SU-DHL-6 (cell line): ENCODE measurements around the gene ORAI3.

Experiments
- H2AFZ ChIP-seq: fragments of 200-600 bp; sonication (generic); 2 replicates; pipeline ENCODE4 v1.6.1; 2014; ENCODE audit warnings: low read depth, mild to moderate bottlenecking, moderate library complexity, mixed read lengths, antibody characterized with exemption, low read length; ENCODE audit not compliant: severe bottlenecking
- H3F3A ChIP-seq: fragments of 200-600 bp; shearing (Covaris generic); 2 replicates; pipeline ENCODE4 v1.6.0; 2016; ENCODE audit warnings: antibody characterized with exemption, mild to moderate bottlenecking; ENCODE audit not compliant: insufficient read depth
- H3K27ac ChIP-seq: fragments of 200-600 bp; sonication (generic); 2 replicates; pipeline ENCODE4 v1.5.1; 2016; ENCODE audit warnings: low read depth, mild to moderate bottlenecking, low read length, moderate library complexity, mixed read lengths
- H3K27me3 ChIP-seq: fragments of 200-600 bp; sonication (generic), shearing (Covaris generic); 2 replicates; pipeline ENCODE4 v1.6.0; 2014; ENCODE audit warnings: mild to moderate bottlenecking, low read length
- H3K36me3 ChIP-seq: fragments of 200-600 bp; sonication (generic); 2 replicates; pipeline ENCODE4 v1.6.1; 2014; ENCODE audit warnings: mild to moderate bottlenecking, low read length, mixed read lengths
- H3K4me2 ChIP-seq: fragments of 300-600, 200-600 bp; shearing (Covaris generic), sonication (generic); 2 replicates; pipeline ENCODE4 v1.6.0; 2014; ENCODE audit warnings: low read length, low read depth, mild to moderate bottlenecking; ENCODE audit not compliant: poor library complexity, severe bottlenecking
- H3K4me3 ChIP-seq: fragments of 200-600 bp; sonication (generic); 2 replicates; pipeline ENCODE4 v1.5.1; 2014; ENCODE audit warnings: antibody characterized with exemption, low read length, mild to moderate bottlenecking, mixed read lengths; ENCODE audit not compliant: insufficient read depth, poor library complexity, severe bottlenecking
- H3K79me2 ChIP-seq: fragments of 200-600 bp; sonication (generic); 2 replicates; pipeline ENCODE4 v1.6.1; 2014; ENCODE audit warnings: mild to moderate bottlenecking, low read length, moderate library complexity; ENCODE audit not compliant: insufficient read depth
- H3K9ac ChIP-seq: fragments of 200-600 bp; sonication (generic); 2 replicates; pipeline ENCODE4 v1.7.0; 2014; ENCODE audit warnings: mild to moderate bottlenecking, low read length
- H3K9me2 ChIP-seq: fragments of 200-600 bp; sonication (generic); replicated peaks from 2 replicates; pipeline ENCODE4 v1.6.1; 2014; ENCODE audit warnings: low read length; ENCODE audit not compliant: insufficient read depth
- H3K9me3 ChIP-seq: fragments of 200-600 bp; sonication (generic); 2 replicates; pipeline ENCODE4 v1.6.1; 2014; ENCODE audit warnings: low read length, mixed read lengths; ENCODE audit not compliant: insufficient read depth
- H4K20me1 ChIP-seq: fragments of 200-600 bp; sonication (generic); 2 replicates; pipeline ENCODE4 v1.6.1; 2014; ENCODE audit warnings: low read depth, mild to moderate bottlenecking, antibody characterized with exemption, low read length, moderate library complexity, mixed read lengths
- CTCF ChIP-seq: fragments of 200-600 bp; sonication (generic); IDR thresholded peaks from one replicate; pipeline ENCODE4 v1.5.1; 2017; ENCODE audit warnings: antibody characterized with exemption, mild to moderate bottlenecking, low read length, moderate library complexity; ENCODE audit not compliant: insufficient read depth, poor library complexity, severe bottlenecking
- EZH2phosphoT487 ChIP-seq: fragments of 200-600 bp; sonication (generic), shearing (Covaris generic); conservative IDR thresholded peaks from 2 replicates; pipeline ENCODE4 v1.6.1; 2018; ENCODE audit warnings: mild to moderate bottlenecking, antibody characterized with exemption, low read length, moderate library complexity, mixed read lengths

ORAI3 gene

GRCh38 chr16:30927789-30928378 is 21.0 kb upstream of the ORAI3 start:
- H3F3A ChIP-seq, result 0 out of 2 replicates have a peak, but pooled peaks cover 3% of the 10 kb centered on the region
- H2AFZ ChIP-seq, result no peak overlapping the region
- no peaks in the 10 kb centered on the region for H3K36me3 ChIP-seq
- no peaks in the 10 kb centered on the region for H3K79me2 ChIP-seq
- no peaks in the 10 kb centered on the region for H3K9me3 ChIP-seq
- H3K4me3 ChIP-seq, result no peak overlapping the region
- no peaks in the 10 kb centered on the region for H3K9me2 ChIP-seq
- H3K9ac ChIP-seq, result no peak overlapping the region
- no peaks in the 10 kb centered on the region for H3K27me3 ChIP-seq
- TF ChIP-seq CTCF, result no peak
- no peak for TF ChIP-seq EZH2phosphoT487
- no peaks in the 10 kb centered on the region for H4K20me1 ChIP-seq
- no peak overlapping the region for H3K4me2 ChIP-seq
- H3K27ac ChIP-seq, result no peak overlapping the region

DNA sequence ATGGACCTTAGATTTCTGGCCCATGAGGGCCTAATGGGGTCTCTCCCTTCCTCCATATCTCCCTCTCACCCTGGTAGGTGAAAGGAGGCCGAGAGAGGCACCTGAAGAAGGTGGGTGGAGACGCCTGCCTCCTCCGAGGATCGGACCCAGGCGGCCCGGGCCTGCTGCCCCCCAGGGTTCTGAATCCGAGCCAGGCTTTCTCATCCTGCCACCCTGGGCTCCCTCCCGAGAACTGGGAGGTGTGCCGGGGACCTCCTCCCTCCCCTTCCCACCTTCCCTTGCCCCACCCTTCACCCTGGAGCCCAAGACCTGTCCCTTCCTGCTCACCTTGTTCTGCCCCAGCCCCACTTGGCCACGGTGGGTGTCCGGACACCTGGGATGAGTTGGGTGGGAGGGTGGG is 20.5 kb upstream of the ORAI3 start:
- H3K4me2 ChIP-seq, result no peak overlapping the region
- H3K9me2 ChIP-seq, result no peaks in the 10 kb centered on the region
- TF ChIP-seq CTCF, result no peak
- TF ChIP-seq EZH2phosphoT487, result no peak
- H3K79me2 ChIP-seq, result no peaks in the 10 kb centered on the region
- no peak overlapping the region for H3K4me3 ChIP-seq
- no peaks in the 10 kb centered on the region for H3K36me3 ChIP-seq
- 0 out of 2 replicates have a peak, but pooled peaks cover 3% of the 10 kb centered on the region for H3F3A ChIP-seq
- H3K27ac ChIP-seq, result no peak overlapping the region
- no peaks in the 10 kb centered on the region for H3K9me3 ChIP-seq
- H3K27me3 ChIP-seq, result no peaks in the 10 kb centered on the region
- H3K9ac ChIP-seq, result no peak overlapping the region
- no peaks in the 10 kb centered on the region for H4K20me1 ChIP-seq
- H2AFZ ChIP-seq, result no peak overlapping the region

- Histone ChIP-seq H3K9me3 (no peaks in the 10 kb centered on the region), H3K79me2 (no peaks in the 10 kb centered on the region), H3K27me3 (no peaks in the 10 kb centered on the region), H3K36me3 (no peaks in the 10 kb centered on the region), H3F3A (0 out of 2 replicates have a peak, but pooled peaks cover 3% of the 10 kb centered on the region), H4K20me1 (no peaks in the 10 kb centered on the region), H3K9ac (no peak overlapping the region), H3K4me3 (no peak overlapping the region), H3K4me2 (no peak overlapping the region), H2AFZ (no peak overlapping the region), H3K27ac (no peak overlapping the region), H3K9me2 (no peaks in the 10 kb centered on the region)
- TF ChIP-seq CTCF (no peak), EZH2phosphoT487 (no peak)
Measured at GRCh38 chr16:30929167-30929566, 19.7 kb upstream of the ORAI3 start.

DNA sequence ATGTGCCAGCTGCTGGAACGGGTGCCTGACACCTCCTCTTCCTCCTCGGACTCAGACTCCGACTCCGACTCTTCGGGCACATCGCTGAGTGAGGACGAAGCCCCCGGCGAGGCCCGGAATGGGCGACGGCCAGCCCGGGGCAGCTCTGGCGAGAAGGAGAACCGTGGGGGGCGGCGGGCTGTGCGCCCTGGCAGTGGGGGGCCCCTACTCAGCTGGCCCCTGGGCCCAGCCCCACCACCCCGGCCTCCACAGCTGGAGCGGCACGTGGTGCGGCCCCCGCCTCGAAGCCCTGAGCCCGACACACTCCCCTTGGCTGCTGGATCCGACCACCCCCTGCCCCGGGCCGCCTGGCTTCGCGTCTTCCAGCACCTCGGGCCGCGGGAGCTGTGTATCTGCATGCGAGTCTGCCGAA is 18.7 kb upstream of the ORAI3 start:
- no peaks in the 10 kb centered on the region for H3K27me3 ChIP-seq
- H3K79me2 ChIP-seq, result no peaks in the 10 kb centered on the region
- no peak overlapping the region for H3K27ac ChIP-seq
- H3K9me3 ChIP-seq, result no peaks in the 10 kb centered on the region
- H3K9me2 ChIP-seq, result no peaks in the 10 kb centered on the region
- no peak overlapping the region for H3K4me3 ChIP-seq
- H3F3A ChIP-seq, result 0 out of 2 replicates have a peak, but pooled peaks cover 3% of the 10 kb centered on the region
- no peaks in the 10 kb centered on the region for H3K36me3 ChIP-seq
- no peak overlapping the region for H3K9ac ChIP-seq
- H3K4me2 ChIP-seq, result no peak overlapping the region
- H4K20me1 ChIP-seq, result no peaks in the 10 kb centered on the region
- TF ChIP-seq CTCF, result no peak
- TF ChIP-seq EZH2phosphoT487, result no peak
- H2AFZ ChIP-seq, result no peak overlapping the region
